RKO (cell line): ENCODE measurements around the gene CDH23.

ENCODE experiments used
- DNase-seq: peaks from one replicate; pipeline ENCODE4 v3.0.0-alpha.2; 2016; ENCODE audit warnings: low spot score

Gene CDH23

DNA sequence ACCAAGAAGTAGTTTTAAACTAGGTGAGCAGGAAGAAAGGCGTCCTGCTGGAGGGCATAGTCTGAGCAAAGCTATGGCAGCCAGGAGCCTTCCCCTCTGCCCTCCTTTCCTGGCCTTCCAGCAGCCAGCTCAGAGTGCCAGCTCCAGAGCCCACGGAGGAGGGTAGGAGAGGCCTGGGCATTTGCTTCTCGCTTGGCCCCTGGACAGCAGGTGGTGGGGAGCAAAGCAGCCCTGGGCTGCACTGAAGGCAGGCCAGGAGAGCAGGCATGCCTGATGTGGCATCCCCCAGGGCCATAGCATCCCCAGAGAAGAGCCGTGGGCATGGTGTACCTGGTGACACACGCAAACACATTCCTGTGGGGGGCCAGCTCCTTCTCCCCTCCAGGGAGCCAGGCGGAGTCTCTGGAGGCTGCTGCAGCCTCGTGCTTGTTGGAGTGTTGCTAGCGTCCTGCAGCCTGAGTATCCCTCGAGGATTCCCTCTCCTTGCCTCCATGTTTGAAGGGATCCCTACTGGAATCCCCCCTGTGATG is 43.9 kb downstream of the CDH23 start:
- DNase-seq = no peak

DNA sequence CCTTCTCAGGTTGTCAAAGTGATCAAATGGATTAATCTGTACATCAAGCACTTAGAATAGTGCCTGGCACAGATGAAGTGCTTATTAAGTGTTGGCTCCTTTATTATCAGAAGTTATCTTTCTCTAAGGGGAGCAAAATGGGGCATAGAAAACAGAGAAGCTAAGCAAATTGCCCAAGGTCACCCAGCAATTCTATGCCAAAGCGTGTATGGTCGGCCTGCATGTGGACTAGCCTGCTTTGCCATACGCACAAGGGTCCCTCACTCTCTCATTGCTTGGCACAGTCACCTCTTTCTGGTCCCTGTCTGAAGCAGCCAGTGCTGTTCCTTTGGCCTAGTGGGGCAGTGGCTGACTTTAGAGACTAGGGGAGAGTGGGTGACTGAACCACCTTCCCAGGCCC is 45.3 kb downstream of the CDH23 start:
- DNase-seq = no peak

DNA sequence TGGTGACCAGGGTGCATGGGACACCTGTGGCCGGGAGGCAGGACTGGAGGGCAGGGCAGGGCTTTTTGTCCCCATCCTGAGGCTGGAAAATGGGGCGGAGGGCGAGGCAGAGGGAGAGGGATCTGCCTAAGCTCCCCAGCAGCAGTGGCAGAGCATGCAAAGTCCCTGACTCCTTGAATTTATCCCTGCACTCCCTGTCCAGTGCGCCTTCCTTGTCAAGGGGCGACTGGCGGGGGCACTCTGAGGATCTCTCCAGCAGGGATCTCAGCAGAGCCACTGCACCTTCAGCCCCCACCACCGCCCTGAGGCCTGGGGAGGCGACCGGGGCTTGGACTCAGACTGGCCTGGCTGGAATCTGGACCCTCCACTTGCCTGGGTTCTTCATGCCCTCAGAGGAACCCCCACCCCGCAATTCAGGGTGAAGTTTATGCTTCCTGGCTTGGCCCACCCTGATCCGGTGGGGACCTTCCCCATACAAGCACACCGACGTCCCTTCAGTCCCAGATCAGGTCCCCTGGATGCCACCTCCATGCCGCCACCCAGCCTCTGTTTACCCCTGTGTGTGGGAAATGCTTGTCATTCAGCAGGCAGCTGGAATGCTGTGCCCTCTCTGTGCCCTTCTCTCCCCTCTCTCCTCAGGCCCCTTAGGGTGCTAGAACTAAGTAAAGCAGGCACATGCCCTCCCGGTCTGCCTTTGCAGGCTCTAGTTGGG is 46.3 kb downstream of the CDH23 start:
- DNase-seq = no peak

DNA sequence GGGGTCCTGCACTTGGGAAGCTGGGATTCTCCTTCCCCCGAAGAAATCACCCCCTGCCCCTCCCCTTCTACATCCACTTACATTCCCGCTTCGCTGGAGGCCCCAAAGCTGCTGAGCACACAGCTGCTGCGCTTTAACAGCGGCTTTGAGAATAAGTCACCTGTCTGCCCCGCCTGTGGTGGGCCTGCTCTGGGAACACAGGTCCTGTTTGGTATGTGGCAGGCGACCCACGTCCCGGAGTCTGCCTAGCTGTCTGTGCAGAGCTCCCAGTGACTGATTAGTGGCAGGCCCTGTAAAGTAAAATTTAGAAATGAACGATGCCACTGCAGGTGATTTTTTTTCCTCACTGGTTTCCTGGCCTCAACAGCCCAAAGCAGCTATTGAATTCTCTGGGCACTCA is 47.0 kb downstream of the CDH23 start:
- no peak for DNase-seq

DNA sequence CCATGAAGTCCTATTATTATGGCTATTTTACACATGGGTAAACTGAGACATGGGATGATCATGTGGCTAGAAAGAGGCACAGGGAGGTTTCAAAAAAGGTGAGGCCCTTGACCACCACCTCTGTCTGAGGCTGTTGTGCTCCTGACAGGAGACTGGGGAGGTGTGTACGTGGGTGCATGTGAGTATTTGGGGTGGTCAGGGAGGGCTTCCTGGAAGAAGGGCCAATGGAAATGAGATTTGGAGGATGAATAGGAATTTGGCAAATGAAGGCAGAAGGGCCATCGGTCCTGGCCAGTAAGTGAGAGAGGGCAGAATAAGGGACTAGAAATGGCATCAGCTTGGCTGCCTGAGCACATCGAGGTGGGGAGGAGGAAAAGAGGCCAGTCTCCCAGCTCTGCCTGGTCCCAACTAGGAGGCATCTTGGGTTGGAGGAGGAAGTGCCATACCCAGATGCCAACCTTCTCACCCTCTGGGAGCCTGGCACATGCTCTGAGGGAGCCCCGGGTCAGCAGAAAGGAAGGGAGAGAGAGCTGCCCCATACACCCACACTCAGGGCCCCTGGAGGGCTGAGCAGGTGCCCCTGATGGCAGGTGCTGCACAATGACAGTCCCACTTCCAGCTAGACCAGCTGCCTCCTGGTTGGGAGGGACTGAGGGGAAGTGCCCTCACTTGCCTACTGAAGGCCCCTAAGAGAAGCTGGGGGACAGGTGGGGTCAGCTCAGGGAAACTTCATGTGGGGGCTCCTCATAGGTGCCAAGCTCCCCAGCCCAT is 47.7 kb downstream of the CDH23 start:
- DNase-seq = no peak

DNA sequence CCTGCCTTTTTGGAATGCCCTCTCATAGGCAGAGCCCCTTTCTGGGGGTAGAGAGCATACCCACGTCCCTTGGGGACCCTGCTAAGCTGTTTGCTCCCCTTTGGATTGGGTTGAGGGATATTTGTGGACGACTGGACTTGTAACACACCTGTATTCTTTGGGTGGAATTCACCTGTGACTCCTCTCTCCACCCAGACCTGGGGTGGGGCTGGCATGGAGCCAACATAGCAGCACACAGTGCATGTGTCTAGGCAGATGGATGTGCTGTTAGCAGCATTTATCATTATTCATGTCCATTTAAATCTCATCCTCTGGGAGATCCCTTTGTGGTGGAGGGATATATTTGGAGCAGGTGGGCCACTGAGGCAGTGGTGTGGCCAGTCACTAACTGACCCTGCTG is 51.0 kb downstream of the CDH23 start:
- no peak for DNase-seq

DNA sequence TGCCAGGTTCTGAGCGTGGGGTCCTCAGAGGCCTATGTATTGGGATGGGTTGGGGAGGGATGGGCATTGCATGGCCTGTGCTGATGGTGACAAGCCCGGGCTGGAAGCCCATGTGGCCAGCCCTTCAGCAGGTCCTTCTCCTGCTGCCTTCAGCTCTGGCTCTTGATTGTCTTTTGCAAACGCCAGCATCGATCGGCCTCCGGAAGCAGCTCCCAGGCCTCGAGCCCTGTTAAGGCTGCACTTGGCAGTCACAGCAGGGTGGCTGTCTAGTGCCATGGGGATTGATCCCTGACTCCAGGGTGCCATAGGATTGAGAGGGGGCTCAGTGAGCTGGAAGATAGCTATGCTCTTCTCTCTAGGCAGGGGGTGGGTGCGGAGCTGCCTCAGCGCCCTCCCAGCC is 51.4 kb downstream of the CDH23 start:
- DNase-seq = no peak

DNA sequence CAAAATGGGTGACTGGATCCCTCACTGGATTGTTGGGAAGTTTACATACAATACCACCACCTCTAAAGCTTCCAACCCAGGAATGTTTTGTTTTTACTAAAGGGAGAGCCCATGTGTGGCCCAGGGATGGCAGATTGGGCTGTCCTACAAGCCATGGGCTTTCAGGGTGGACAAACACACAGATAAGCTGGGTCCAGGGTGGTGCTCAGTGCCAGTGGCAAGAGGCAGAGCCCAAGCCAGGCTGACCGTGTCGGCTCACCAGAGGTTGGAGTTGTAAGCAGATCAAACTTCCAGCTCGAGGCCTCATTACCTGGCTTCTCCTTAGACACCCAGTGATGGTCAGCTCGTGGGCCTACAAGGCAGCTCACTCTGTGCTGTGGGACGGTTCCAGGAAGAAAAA is 52.3 kb downstream of the CDH23 start:
- no peak for DNase-seq

DNA sequence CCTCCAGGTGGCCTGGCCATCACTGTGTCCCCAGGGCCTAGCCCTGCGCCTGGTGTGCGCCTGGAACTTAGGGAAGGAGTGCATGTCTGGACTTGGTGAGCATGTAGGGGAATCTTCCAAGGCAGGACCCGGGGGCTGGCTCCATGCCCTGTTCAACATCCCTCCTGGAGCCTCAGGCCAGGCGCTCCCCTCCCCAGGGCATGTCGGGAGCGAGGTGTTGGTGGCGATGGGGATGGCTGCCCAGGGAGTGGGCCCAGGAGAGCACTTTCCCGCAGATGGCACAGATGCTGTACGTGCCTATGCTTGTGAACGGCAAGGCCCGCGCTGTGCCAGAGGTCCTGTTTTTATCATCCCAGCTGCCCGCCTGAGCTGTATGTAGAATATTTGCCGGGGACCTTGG is 55.0 kb downstream of the CDH23 start:
- DNase-seq = no peak

DNA sequence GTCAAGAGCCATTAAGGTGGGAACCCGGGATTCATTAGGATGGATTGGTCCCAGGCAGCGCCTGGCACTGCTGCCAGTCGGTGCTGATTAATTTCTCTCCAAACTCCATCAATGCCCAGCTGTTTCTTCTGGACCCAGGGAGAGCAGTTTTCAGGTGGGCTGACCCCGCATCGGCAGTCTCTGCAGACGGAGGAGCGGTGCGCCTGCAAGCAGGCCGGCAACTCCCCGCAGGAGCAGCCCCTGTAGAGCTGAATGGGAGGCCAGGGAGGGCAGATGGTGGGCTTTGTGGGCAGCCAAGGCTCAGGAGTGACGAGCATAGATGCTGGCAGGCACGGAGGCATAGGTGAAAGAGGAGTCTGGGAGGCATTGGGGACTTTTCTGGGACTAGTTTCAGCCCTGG is 56.5 kb downstream of the CDH23 start:
- no peak for DNase-seq

DNA sequence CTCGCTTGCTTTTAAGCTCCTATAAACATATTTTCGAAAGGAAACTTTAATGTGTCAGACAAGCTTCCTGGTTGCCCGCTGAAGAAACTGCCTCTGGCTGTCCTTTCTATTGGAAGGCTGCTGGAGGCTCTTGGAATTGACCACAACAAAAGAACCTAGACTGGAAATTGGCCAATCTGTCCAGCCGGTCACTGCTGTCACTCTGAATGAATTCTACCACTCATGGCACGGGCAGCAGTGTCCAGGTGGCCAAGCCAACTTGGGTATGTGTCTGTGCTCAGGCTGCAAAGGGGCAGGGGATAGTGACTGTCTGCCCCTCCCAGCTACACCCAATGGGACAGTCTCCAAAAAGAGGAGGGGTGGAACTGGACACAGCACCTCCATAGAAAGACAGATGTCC is 57.6 kb downstream of the CDH23 start:
- DNase-seq = no peak

DNA sequence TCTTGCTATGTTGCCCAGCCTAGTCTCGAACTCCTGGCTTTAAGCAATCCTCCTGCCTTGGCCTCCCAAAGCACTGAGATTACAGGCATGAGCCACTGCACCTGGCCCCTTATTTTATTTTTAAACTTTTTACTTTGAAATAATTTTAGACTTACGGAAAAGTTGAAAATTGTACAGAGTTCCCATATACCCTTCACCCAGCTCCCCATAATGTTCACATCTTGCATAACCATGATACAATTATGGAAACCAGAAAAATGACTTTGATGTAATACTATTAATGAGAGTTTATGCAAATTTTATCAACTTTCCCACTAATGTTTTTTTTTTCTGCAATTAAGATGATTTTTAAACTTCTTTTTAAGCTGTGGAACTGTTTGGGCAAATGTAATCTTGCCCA is 58.3 kb downstream of the CDH23 start:
- DNase-seq = no peak

DNA sequence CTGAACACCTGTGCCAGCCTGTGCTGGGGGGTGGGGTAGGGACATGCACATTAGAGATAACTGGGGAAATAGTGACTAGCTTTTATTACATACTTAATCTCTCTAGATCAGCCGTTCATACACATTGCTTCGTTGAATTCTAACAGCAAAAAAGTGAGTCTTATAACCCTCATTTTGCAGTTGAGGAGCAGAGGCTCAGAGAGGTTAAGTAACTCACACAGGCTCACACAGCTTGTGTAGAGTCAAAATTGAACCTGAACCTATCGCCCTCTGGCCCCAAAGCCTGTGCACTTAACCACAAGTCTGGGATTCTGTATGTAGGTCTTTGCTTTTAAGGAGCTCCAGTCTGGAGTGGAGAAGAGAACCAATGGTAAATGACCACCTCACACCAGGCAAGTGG is 59.9 kb downstream of the CDH23 start:
- no peak for DNase-seq

DNA sequence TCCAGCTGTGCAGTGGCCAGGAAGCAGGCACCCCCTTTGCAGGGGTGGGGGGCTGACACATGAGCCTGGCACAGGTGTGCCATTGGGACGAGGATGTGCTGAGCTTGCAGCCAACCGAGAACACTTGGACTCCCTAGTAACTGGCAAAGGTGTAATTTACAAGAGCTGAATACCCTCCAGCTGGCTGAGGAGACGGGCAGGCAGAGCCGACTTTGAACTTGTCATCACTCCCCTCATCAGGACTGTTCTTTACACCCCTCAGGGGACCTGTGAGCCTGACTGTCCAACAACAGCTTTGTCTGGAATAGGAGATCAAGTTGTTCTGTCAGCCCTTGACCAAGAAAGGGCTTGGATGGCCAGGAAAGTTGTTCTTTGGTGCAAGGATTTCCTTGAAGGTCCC is 61.2 kb downstream of the CDH23 start:
- no peak for DNase-seq

DNA sequence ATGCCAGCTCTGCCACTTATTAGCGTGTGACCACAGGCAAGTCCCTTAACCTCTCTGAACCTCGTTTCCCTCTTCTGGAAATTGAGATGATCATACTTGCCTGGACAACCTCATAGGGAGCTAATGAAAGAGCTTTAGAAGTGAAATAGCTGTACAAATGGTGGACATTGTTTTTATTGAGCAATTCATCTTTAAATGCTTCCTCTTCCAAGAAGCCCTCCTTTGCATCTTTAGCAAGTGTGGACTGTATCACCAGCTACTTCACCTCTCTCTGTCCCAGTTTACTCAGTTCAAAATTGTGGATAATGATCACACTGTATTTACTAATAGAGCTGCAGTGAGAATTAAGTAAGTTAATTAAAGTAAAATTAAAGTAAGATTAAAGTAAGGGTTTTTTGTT is 61.7 kb downstream of the CDH23 start:
- DNase-seq = no peak

DNA sequence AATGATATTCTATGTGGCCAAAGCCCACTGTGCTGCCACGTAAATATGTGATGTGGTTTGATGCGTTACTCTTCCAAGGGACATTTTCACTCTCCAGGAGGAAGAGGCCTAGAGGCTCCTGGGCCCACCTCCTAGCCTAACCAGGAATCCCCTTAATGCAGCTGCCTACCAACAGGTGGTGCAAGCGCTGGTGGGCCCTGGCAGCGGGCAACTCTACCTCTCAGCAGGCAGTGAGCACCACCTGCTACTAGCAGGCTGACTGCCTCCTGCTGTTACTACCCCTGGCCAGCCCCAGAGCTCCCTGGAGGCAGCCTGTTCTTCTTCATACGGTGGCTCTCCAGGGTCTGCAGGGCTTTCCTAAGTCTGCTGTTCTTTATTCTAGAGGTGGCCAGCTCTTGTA is 62.8 kb downstream of the CDH23 start:
- DNase-seq = no peak

DNA sequence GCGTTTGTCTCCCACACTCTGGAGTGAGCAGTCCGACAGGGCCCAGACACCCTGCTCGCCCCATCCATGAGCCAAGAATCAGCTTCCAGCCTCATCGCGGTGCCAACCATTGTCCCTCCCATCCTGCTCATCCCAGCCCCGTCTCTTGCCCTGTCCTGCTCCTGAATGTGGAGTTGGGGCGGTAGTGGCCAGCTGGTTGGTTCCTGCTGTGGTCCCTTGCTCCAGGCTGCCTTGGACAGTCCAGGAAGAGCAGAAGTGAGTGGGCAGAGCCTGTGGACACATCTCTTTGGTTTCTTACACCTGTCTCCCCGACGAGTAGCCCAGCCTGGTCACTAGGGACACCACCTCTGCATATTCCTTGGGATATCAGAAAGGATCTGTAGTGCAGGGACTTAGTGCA is 63.9 kb downstream of the CDH23 start:
- DNase-seq = no peak

DNA sequence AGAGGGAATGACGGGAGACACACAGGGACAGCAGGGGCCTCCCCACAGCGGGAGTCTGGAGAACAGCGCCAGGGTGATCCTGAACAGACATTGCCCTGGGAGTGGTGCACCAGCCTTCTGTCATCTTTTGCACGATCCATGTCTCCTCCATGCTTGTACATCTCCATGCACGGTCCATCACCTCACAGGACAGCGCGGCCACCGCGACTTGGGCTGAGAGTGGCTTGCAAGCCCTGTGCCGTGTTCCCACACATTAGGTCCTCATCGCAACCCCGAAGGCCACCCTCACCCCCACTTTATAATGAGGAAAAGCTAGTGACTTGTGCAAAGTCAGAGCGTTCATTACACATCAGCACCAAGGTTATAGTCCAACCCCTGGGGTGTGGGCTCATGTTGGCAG is 64.7 kb downstream of the CDH23 start:
- no peak for DNase-seq

DNA sequence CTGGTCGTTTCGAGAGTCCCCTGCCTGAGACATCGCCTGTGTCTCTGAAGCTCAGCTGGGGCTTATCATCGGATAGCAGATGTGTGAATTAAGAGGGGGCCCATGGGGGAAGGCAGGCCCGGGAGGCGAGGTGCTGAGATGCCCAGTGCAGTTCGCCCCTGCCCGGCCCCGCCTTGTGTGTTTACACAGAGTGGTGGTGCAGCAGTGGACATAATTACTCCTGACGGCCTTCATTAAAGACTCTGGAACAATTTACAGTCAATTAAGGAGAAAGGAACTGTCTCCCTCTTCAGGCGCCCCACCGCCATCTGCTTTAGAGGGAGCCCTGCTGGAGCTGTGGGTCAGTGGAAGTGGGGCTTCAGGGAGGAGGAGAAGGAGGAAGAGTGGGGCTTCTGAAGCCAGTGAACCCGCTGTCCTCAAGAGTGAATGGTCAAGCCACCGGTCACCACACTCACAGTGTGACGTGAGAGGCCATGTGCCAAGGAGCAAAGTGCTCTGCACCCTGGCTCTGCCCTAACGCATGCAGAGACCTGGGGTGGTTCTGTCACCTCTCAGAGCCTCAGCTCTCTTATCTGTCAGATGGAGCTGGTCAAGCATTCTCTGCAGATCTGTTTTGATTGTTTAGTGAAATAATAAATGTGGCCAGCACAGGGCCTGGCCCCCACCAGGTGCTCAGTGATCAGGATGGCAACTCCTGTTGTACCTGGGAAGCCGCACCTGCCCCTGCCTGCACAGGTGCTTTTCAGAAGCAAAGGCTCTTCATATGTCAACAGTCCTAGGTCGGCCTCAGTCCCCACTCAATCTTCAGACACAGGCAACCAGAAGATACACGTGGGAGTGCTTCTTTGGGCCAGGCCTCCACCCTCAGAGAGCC is 65.6 kb downstream of the CDH23 start:
- DNase-seq = no peak

DNA sequence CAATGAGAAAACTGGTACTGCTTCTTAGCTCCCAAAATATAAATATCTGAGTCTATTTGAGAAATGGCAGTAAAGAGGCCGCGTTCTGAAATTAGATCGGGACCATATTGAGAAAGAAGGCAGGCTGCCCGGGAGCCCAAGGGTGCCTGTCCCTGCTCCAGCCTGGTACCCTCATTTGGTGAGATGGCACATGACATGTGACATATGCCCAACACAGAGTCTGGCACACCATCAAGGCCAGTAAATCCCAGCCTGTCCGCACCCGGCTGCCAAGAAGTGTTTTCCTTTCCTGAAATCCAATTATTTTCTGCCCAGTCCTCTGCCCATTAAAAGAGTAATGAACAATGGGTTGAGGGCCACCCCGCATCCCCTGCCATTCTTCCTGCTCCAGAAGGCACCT is 66.4 kb downstream of the CDH23 start:
- no peak for DNase-seq

DNA sequence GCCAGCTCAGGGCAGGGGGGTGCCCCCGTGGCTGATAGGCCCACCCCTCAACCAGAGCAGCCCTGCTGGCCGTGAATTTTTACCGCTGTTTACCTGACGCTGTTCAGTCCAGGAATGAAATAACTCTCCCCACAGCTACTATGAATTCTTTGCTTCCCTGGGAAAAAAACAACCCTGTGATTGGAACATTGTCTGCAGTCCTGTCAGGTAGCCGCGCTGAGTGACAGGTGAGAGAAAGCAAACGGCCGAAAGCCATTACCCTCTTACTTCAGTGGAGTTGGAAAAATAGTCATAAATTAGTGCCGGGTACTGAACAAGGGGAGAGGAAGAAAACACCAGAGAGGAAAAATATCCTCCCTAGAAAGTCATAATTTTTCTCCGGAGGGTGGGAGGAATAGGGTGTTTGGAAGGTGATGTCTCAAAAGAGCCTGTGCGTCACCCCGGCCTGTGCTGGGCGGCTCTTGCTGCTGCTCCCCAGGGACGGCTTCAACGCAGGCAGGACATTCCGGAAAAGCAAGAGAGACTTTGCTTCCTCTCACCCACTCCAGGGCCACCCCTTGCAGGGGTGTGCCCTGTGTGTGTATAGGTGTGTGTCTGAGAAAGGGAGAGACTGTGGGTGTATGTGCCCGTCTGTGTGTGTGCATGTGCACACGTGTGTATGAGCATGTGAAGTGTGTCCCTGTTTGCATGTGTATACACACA is 69.0 kb downstream of the CDH23 start:
- no peak for DNase-seq

DNA sequence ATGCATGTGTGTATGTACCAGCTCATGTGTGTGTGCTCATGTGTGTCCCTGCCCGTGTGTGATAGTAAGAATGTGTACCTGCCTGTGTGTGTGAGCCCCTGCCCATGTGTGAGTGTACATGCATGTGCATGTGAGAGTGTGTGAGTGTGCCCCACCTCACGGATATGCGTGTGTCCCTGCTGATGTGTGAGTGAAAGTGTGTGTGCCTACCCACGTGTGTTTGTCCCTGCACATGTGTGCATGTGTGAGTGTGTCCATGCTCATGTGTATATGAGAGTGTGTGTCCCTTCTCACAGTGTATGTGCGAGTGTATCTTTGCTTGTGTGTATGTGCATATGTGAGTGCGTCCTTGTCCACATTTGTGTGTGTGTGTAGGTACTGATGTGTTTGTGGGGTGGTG is 69.6 kb downstream of the CDH23 start:
- no peak for DNase-seq
